ENCODE data around the gene CREBRF. TPM values are rescaled to one million over a fixed set of nuclear protein-coding genes. Genes with fewer than 3 reads are reported as not detected.

CREBRF gene
- polyA plus RNA-seq, 2 of the 4 experiments (the other 2 are of a cell fraction) = 1.8 to 7.2 TPM

- Histone ChIP-seq H3K4me3 (no peak overlapping the region), H3K4me2 (no peak overlapping the region), H3K9me3 (peaks cover 16% of the 10 kb centered on the region; the same call in 2 of the 3 replicates), H3K4me1 (no peaks in the 10 kb centered on the region), H3K27ac (no peak overlapping the region)
- ChIA-PET CTCF (interaction anchor here (1.1 to 1.4 kb wide), 2 partner anchors 20 to 92 kb away, joined by 5 to 6 read pairs; no protein-coding TSS in a partner anchor), POLR2A (no interaction called here)
- TF ChIP-seq RAD21 (conservative IDR thresholded peaks at IDR 0.05 in 1 of 2, IDR thresholded peaks at IDR 0.05 in 1 of 2) (no peak), FOSL2 (IDR thresholded peaks at IDR 0.05) (no peak), FOSL2 (CRISPR knock-in tag; IDR thresholded peaks at IDR 0.05) (no peak), JUN (IDR thresholded peaks at IDR 0.05) (no peak)
- 33% methylated on average over 1 of the region's 1 CpG for WGBS (ENCODE audit: missing lambda C conversion rate)
- DNase-seq (ENCODE audit: low read depth in 1 of 2, low spot score in 1 of 2) (no peak), ATAC-seq (no peak), FAIRE-seq (no peak)
Measured at GRCh38 chr5:173103411-173103810, 47.3 kb downstream of the CREBRF start.

- Histone ChIP-seq H3K4me2 (no peak overlapping the region), H3K4me1 (no peaks in the 10 kb centered on the region), H3K27ac (no peak overlapping the region), H3K4me3 (no peak overlapping the region), H3K9me3 (no peaks in the 10 kb centered on the region)
- no peak for FAIRE-seq
- ChIA-PET CTCF (interaction anchor here (0.5 to 1.6 kb wide), 3 partner anchors 27 to 402 kb away, joined by 3 read pairs; no protein-coding TSS in a partner anchor), POLR2A (no interaction called here)
- ATAC-seq = no peak
- TF ChIP-seq POLR2A (IDR thresholded peaks at IDR 0.05; ENCODE audit: low read length) (no peak), PHF8 (IDR thresholded peaks at IDR 0.05; ENCODE audit: borderline replicate concordance, low read depth) (no peak), RCOR1 (IDR thresholded peaks at IDR 0.05; ENCODE audit: low read depth, low read length) (no peak), EHF (CRISPR knock-in tag; IDR thresholded peaks at IDR 0.05) (no peak), ESRRA (IDR thresholded peaks at IDR 0.05; ENCODE audit: borderline replicate concordance, low read length) (no peak), ELK1 (IDR thresholded peaks at IDR 0.05; ENCODE audit: low read depth, low read length) (no peak), HOXB13 (CRISPR knock-in tag; IDR thresholded peaks at IDR 0.05; ENCODE audit: low read depth) (no peak), TP53 (CRISPR knock-in tag; IDR thresholded peaks at IDR 0.05) (no peak), KDM5A (IDR thresholded peaks at IDR 0.05) (no peak), BHLHE40 (IDR thresholded peaks at IDR 0.05; ENCODE audit: low read depth, low read length) (no peak), ATOH8 (CRISPR knock-in tag; IDR thresholded peaks at IDR 0.05; ENCODE audit: low read depth) (no peak), RARB (CRISPR knock-in tag; IDR thresholded peaks at IDR 0.05) (no peak), ZC3H11A (IDR thresholded peaks at IDR 0.05) (no peak)
- no peak for DNase-seq (ENCODE audit: low read depth in 1 of 2, low spot score in 1 of 2)
- 64% methylated on average over 3 of the region's 3 CpGs for WGBS (ENCODE audit: missing lambda C conversion rate)
Measured at GRCh38 chr5:173108914-173109313, 52.8 kb downstream of the CREBRF start.

- no peak overlapping the region for H3K4me2 ChIP-seq
- ChIA-PET CTCF (interaction anchor here (1.1 to 1.5 kb wide), 2 partner anchors 34 to 40 kb away, joined by 3 read pairs; no protein-coding TSS in a partner anchor), POLR2A (no interaction called here)
- H3K9me3 ChIP-seq = no peaks in the 10 kb centered on the region; the same call in 2 of the 3 replicates
- H3K4me1 ChIP-seq = no peaks in the 10 kb centered on the region
- no peak overlapping the region for H3K27ac ChIP-seq
- WGBS (ENCODE audit: missing lambda C conversion rate) = 88% methylated on average over 1 of the region's 1 CpG
- ATAC-seq (no peak), DNase-seq (ENCODE audit: low read depth in 1 of 2, low spot score in 1 of 2) (no peak), FAIRE-seq (no peak)
- no peak for TF ChIP-seq PBX3 (IDR thresholded peaks at IDR 0.05)
- no peak for TF ChIP-seq ATOH8 (CRISPR knock-in tag; IDR thresholded peaks at IDR 0.05; ENCODE audit: low read depth)
- TF ChIP-seq MAX (IDR thresholded peaks at IDR 0.05) = no peak
- no peak for TF ChIP-seq FOSL2 (IDR thresholded peaks at IDR 0.05)
- TF ChIP-seq FOSL2 (CRISPR knock-in tag; IDR thresholded peaks at IDR 0.05) = no peak
- no peak for TF ChIP-seq POLR2A (IDR thresholded peaks at IDR 0.05; ENCODE audit: low read length)
- no peak for TF ChIP-seq ZC3H11A (IDR thresholded peaks at IDR 0.05)
- H3K4me3 ChIP-seq = no peak overlapping the region
Measured at GRCh38 chr5:173114536-173114935, 58.4 kb downstream of the CREBRF start.
